GM19238 (cell line): ENCODE data around the gene THOC3.
"Not testable (repeated sequence)": the region's sequence is repeated elsewhere in the genome, so short reads cannot be mapped to it uniquely, and the experiment has no call there.

Experiments
- DNase-seq: peaks from one replicate; pipeline ENCODE4 v3.0.0; 2011; ENCODE audit warnings: low spot score; ENCODE audit not compliant: insufficient read length

THOC3 gene, protein sequence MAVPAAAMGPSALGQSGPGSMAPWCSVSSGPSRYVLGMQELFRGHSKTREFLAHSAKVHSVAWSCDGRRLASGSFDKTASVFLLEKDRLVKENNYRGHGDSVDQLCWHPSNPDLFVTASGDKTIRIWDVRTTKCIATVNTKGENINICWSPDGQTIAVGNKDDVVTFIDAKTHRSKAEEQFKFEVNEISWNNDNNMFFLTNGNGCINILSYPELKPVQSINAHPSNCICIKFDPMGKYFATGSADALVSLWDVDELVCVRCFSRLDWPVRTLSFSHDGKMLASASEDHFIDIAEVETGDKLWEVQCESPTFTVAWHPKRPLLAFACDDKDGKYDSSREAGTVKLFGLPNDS

GRCh38 chr5:175967471-175968372 is at the start of gene THOC3:
THOC3 (minus strand) TSS chr5:175968315; CDS start chr5:175968208, 107 bp downstream.
- DNase-seq = not testable (repeated sequence)

- DNase-seq = not testable (repeated sequence)
Measured at GRCh38 chr5:176017324-176017723, 49.2 kb upstream of the THOC3 start.

DNA sequence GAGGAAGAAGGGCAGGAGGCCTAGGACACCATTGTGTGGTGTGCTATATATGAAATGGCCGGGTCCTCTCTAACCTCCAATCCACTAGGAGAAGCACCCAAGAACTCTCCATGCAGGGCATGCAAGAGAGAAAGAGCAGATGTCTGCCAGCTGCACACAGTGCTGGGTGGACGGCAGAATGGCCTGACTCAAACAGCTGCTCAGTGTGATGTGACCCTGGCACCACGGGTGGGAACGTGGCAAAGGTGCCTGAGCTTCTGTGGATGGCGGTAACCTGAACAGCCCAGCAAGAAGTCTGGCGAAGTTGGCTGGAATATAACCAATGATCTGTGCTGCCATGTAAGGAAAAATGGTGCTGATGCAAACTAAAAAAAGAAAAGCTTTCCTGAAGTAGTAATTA is 46.2 kb upstream of the THOC3 start:
- DNase-seq = not testable (repeated sequence)

DNA sequence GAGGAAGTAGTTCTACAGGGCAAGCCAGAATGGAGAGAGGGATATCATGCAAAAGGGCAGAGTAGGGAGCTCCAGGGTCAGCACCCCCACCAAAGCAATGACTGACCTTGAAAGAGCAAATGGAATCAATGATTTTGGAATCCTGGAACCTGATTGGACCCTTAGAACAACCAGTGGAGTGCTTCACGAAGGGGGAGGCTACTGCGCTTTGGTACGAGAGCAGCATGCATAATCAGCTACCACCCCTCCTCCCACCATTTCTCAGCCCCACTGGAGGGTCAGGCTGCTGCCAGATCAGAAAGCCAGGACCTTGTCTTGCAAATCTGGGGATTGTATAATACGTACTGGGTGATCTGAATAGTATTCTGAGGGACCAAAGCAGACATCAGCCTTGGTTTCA is 43.0 kb upstream of the THOC3 start:
- DNase-seq = not testable (repeated sequence)

DNA sequence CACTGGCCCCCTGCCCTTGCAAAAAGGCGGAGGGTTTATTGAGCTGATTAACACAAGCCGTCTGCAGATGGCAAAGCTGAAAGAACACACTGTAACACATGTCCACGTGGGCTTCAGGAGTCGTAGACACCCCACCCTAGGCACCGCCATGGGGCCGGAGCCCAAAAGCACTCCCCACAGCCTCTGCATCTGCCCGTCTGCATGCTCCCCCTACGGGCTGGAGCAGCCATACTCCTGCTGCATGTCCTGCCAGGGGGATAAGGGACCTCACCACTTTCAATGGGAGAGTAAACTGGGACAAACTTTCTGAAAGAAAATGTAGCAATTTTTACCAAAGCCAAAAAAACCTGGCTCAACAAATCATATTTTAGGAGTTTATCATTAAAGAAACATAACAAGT is 42.1 kb upstream of the THOC3 start:
- not testable (repeated sequence) for DNase-seq

- not testable (repeated sequence) for DNase-seq
Measured at GRCh38 chr5:176007220-176007619, 39.1 kb upstream of the THOC3 start.

GRCh38 chr5:176006819-176007218 is 38.7 kb upstream of the THOC3 start:
- not testable (repeated sequence) for DNase-seq

- DNase-seq = not testable (repeated sequence)
Measured at GRCh38 chr5:175997979-175998378, 29.9 kb upstream of the THOC3 start.

GRCh38 chr5:175997495-175997894 is 29.4 kb upstream of the THOC3 start:
- not testable (repeated sequence) for DNase-seq

- not testable (repeated sequence) for DNase-seq
Measured at GRCh38 chr5:175996791-175997190, 28.7 kb upstream of the THOC3 start.

DNA sequence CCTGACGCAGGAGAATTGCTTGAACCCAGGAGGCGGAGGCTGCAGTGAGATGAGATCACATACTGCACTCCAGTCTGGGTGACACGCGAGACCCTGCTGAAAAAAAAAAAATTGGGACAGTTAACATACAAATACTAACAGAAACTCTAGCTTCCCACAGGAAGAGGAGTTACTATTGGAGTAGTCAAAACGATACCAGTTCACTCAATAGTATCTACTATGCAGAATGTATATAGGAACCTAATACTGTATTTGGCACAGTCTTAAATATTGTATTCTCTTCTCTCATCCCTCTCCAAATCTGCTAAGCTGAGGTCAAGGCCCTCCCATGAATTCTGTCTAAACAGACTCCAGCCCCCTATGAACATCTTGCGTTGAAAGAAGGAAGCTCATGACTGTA is 27.4 kb upstream of the THOC3 start:
- DNase-seq = not testable (repeated sequence)

GRCh38 chr5:175979371-175979995 is 11.4 kb upstream of the THOC3 start:
- not testable (repeated sequence) for DNase-seq

GRCh38 chr5:175968381-175968780 is 266 bp upstream of the THOC3 start:
- DNase-seq = not testable (repeated sequence)

DNA sequence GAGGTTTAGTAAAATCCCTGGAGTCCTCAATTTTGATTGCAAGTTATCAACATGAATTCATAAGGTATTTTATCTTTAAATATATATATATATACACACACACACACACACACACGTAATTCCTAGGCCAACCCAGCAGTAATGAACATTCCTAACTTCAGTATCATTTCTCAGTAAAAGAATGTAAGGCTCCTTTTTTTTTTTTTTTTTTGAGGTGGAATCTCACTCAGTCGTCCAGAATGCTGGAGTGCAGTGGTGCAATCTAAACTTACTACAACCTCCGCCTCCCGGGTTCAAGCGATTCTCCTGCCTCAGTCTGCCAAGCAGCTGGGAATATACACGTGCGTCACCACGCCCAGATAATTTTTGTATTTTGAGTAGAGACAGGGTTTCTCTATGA is 5.8 kb downstream of the THOC3 start:
- DNase-seq = not testable (repeated sequence)

DNA sequence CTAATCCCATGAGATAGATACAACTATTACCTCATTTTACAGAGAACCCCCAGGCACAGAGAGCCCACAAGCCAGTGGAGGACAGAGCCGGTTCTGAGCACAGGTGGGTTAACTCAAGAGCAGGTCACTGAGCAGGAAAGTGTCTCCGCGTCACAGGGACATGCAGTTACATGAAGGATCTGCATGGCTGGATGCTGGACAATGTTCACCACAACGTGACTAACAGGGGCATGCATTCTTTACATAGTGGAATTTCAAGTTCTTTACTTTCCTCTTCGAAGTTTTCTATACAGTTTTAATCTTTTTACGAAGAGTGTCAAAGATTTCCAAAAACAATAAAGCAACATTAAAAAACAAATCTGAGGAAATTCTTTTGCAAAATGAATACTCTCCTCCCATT is 7.9 kb downstream of the THOC3 start:
- not testable (repeated sequence) for DNase-seq

- DNase-seq = not testable (repeated sequence)
Measured at GRCh38 chr5:175958515-175958914, 9.6 kb downstream of the THOC3 start.

GRCh38 chr5:175954107-175954506 is 14.0 kb downstream of the THOC3 start:
- not testable (repeated sequence) for DNase-seq

DNA sequence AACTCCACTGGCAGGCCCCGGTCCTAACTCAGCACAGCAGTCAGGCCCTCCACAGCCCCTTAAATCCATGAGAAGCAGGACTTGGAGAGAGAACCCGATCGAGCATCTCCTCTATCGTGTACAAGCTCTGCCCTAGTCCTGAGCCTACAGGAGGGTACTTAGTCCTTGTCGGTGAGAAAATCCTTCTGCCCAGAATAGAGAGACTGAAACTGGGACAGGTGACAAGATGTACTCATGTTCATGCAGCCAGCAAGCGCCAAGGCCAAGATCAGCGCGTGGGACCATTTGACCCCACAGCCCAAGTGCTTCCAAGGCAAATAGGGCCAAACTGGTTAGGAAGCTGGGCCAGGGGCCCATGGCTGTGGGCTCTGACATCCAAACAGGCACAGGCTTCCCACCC is 15.3 kb downstream of the THOC3 start:
- not testable (repeated sequence) for DNase-seq

DNA sequence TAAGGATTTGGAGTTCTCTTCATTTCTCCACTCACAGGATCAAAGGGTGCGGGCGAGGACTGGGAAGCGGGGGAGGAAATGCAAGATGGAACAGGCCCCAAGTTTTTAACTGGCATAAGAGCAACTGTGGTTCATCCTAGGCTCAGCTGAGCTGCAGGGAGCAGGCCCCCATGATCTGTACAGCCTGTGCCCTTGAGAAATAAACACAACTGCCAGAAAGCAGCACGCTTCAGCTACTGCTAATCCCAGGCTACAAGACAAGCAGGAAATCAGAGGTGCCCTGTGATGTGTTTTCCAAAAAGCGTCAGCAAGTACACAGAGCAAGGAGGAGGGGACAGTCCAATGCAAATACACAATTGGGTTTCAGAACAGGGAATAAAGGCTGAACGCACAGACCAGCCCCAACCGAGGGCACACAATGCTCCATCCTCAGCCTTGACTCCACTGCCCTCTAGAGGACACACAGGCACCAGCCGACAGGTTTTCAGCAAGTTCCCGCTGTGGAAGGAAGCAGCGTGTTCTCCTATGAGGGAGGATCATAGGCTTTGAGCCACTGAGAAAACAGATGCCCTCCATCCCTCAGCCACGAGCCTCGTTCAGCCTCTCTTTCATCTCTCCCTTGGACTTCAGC is 16.7 kb downstream of the THOC3 start:
- not testable (repeated sequence) for DNase-seq

DNA sequence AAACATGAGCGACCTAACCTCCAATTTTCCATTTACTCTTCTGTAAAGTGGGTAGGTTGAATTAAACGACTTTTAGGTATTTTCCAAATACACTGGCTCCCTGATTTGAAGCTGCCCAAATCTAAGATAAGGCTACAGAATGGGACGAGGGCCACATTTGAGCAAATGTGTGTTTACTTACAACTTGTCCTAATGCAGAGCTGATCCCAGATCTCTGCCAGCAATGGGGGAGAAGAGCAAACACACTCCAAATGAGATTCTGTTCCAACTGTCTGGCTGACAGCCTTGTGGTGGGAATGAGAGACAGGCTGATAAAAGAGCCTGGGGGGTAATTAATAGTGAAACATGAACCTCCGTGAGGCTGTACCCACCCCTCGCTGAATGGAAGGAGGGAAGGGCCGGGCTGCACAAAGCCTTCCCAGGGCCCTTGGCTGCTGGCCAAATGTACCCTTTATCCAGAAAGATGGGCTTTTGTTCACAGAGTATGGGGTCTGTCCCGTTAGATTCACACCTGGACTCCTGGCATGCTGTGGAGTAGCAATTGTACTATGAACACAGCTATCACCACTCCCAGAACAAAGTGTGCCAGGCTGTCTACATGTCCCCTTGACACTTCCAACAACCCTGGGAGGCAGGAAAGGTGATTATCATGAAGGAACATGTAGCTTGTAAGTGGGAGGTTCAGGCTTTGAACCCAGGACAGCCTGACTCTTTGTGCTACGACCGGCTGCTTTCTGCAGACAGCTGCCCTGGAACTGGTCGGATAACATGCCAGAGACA is 19.6 kb downstream of the THOC3 start:
- DNase-seq = not testable (repeated sequence)
